GM08714 (cell line): Measurements from ENCODE around the gene LPP.

Source experiments
- H3K4me3 ChIP-seq: fragments of 200-500 bp; sonication (Bioruptor generic); 2 replicates; pipeline ENCODE4 v1.5.1; 2014; ENCODE audit warnings: mild to moderate bottlenecking, low read length, inconsistent platforms
- ZNF274 ChIP-seq: IDR thresholded peaks from 2 replicates; pipeline ENCODE4 v1.6.1; 2012; ENCODE audit warnings: mild to moderate bottlenecking, low read depth, low read length

Gene LPP

GRCh38 chr3:188154014-188154808 lies at the start of gene LPP:
Gene LPP, plus strand, starts transcription at chr3:188154157. Its CDS starts 251,964 bp downstream, at chr3:188406121.
- peak within 1 kb of the TSS; percentile 68; the same call in 1 of the 2 replicates for H3K4me3 ChIP-seq
- no peak for TF ChIP-seq ZNF274

GRCh38 chr3:188106006-188106405 lies 48.0 kb upstream of the LPP start:
- H3K4me3 ChIP-seq = no peak overlapping the region
- TF ChIP-seq ZNF274 = no peak

GRCh38 chr3:188106454-188106853 lies 47.5 kb upstream of the LPP start:
- no peak overlapping the region for H3K4me3 ChIP-seq
- TF ChIP-seq ZNF274 = no peak

GRCh38 chr3:188106887-188107830 lies 46.8 kb upstream of the LPP start:
- no peak overlapping the region for H3K4me3 ChIP-seq
- no peak for TF ChIP-seq ZNF274

GRCh38 chr3:188108703-188109412 lies 45.1 kb upstream of the LPP start:
- no peak overlapping the region for H3K4me3 ChIP-seq
- no peak for TF ChIP-seq ZNF274

GRCh38 chr3:188111002-188111584 lies 42.9 kb upstream of the LPP start:
- H3K4me3 ChIP-seq = no peak overlapping the region

GRCh38 chr3:188113756-188114155 lies 40.2 kb upstream of the LPP start:
- TF ChIP-seq ZNF274 = no peak
- H3K4me3 ChIP-seq = no peak overlapping the region

More at GRCh38 chr3:188111002-188111584, 42.9 kb upstream of the LPP start:
- TF ChIP-seq ZNF274 = no peak

GRCh38 chr3:188119846-188120245 lies 34.1 kb upstream of the LPP start:
- no peak for TF ChIP-seq ZNF274
- no peak overlapping the region for H3K4me3 ChIP-seq

- TF ChIP-seq ZNF274 = no peak
- no peak overlapping the region for H3K4me3 ChIP-seq
Measured at GRCh38 chr3:188122571-188123169, 31.3 kb upstream of the LPP start.

- no peak for TF ChIP-seq ZNF274
- no peak overlapping the region for H3K4me3 ChIP-seq
Measured at GRCh38 chr3:188123170-188123905, 30.6 kb upstream of the LPP start.

- no peak overlapping the region for H3K4me3 ChIP-seq
- no peak for TF ChIP-seq ZNF274
Measured at GRCh38 chr3:188124184-188124583, 29.8 kb upstream of the LPP start.

GRCh38 chr3:188125076-188125475 lies 28.9 kb upstream of the LPP start:
- no peak overlapping the region for H3K4me3 ChIP-seq
- no peak for TF ChIP-seq ZNF274

GRCh38 chr3:188126276-188126675 lies 27.7 kb upstream of the LPP start:
- TF ChIP-seq ZNF274 = no peak
- no peak overlapping the region for H3K4me3 ChIP-seq

GRCh38 chr3:188126934-188127333 lies 27.0 kb upstream of the LPP start:
- no peak overlapping the region for H3K4me3 ChIP-seq
- TF ChIP-seq ZNF274 = no peak
